GM18861 (cell line): ENCODE measurements around the gene GALNT1.
A peak's percentile ranks its signal among the peaks of the same experiment; 100 is the strongest.

Experiments used
- ATAC-seq: cut with Tn5 transposase; IDR thresholded peaks from one replicate; pipeline ENCODE4 v1.9.1; 2021; ENCODE audit not compliant: unreplicated experiment

The GALNT1 gene

GRCh38 chr18:35581898-35582641 is 530 bp downstream of the GALNT1 start:
- ATAC-seq: no peak

GRCh38 chr18:35582899-35583558 is 1.5 kb downstream of the GALNT1 start:
- ATAC-seq: no peak

- ATAC-seq: no peak
These were observed 3.2 kb downstream of the GALNT1 start for GRCh38 chr18:35584735-35585134.

- no peak for ATAC-seq
These were observed 4.1 kb downstream of the GALNT1 start for GRCh38 chr18:35585608-35586007.

GRCh38 chr18:35588122-35588521 is 6.6 kb downstream of the GALNT1 start:
- ATAC-seq: no peak

DNA sequence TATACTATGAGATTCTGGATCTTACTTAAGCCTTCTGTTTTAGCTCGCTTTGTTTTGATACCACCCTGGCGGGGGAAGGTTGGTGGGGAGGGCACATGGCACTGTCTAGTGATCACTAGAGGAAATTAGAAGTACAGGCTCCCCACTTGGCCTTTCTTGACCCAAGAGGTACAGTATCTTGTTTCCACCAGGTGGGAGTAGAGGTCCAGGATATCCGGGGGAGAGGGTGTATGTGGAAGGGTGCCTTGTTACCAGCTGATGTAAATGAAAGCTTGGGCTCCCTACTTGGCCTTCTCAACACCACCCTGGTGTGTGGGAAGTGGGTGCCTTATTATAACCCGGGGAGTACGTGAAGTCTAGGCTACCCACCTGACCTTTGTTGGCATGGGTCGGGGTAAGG is 7.5 kb downstream of the GALNT1 start:
- ATAC-seq: no peak

GRCh38 chr18:35589546-35589945 is 8.0 kb downstream of the GALNT1 start:
- no peak for ATAC-seq

DNA sequence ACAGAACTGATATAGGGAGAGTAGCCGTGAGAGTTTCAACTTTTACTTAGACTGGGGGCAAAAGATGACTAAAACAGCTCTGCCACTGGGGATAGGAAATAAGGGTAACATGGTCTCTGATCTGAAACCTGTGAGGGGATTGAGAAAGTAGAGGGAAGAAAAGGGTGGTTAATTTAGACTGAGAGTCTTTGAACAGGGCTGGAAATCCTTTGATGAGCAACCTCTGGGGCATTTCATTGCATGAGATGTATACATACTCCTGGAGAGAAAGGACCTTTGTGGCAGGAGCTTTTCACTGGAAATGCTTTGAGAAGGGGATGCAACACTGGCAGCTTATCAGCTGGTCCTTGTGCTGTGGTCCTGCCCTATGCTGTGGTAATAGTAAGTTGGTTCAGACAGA is 9.4 kb downstream of the GALNT1 start:
- ATAC-seq: no peak

- ATAC-seq: peak; percentile 85
These were observed 10.8 kb downstream of the GALNT1 start for GRCh38 chr18:35592298-35592697.

GRCh38 chr18:35593859-35594258 is 12.3 kb downstream of the GALNT1 start:
- no peak for ATAC-seq

DNA sequence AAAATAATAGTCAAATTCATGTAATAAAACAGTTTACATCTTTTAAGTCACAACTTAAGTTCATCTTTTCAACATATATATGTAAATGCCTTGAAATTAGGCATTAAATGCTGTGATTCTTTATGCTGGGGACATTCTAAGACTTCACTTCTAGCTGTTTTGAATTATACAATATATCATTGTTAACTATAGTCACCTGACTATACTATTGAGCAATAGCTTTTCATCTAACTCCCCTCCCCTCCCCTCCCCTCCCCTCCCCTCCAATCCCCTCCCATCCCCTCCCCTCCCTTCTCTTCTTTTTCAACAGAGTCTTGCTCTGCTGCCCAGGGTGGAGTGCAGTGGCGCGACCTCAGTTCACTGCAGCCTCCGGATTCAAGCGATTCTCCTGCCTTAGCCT is 16.2 kb downstream of the GALNT1 start:
- ATAC-seq: no peak

DNA sequence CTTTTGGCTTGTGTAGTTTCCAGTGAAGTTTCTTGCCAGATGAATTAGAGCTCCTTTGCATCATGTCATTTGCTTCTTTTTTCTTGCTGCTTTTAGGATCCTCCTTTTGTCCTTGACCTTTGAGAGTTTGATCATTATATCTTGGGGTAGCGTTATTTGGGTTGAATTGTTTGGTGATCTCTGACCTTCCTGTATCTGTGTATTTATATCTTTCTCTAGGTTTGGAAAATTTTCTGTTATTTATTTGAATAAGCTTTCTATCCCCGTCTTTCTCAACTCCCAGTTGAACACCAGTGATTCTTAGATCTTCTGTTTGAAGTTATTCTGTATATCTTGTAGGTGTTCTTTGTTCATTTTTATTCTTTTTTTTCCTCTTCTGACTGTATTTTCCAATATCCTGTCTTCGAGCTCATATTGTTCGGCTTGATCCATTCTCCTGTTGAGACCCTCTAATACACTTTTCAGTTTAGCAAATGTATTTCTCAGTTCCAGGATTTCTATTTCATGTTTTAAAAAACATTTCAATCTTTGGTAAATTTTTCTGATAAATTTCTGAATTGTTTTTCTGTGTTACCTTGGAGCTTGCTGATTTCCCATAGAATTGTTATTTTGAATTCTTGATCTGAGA is 20.8 kb downstream of the GALNT1 start:
- no peak for ATAC-seq

DNA sequence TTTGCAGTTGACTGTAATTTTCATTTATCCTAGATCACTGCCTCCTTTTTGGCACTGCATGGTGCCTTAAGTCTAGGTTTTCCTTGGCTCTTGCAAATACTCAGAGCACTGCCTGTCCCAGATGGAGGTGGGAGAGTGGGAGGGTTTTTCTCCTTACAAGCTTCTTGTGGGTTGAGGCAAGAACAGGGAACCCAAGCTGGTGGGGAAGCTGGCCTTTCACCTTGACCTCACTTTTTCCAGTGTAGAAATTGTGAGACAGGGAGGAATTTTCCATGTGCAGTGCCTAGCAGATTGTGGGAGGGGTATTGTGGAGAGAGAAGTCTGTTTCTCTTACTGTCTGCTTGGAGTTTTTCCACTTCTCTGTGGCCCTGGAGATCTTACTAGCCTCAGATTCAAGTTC is 21.5 kb downstream of the GALNT1 start:
- no peak for ATAC-seq

GRCh38 chr18:35603528-35603927 is 22.0 kb downstream of the GALNT1 start:
- ATAC-seq: no peak

DNA sequence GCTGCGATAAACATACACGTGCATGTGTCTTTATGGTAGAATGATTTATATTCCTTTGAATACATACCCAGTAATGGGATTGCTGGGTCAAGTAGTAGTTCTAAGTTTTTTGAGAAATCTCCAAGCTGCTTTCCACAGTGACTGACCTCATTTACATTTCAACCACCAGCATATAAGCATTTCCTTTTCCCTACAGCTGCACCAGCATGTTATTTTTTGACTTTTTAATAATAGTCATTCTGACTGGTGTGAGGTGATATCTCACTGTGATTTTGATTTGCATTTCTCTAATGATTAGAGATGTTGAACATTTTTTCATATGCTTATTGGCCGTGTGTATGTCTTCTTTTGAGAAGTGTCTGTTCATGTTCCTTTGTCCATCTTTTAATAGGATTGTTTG is 22.8 kb downstream of the GALNT1 start:
- no peak for ATAC-seq

DNA sequence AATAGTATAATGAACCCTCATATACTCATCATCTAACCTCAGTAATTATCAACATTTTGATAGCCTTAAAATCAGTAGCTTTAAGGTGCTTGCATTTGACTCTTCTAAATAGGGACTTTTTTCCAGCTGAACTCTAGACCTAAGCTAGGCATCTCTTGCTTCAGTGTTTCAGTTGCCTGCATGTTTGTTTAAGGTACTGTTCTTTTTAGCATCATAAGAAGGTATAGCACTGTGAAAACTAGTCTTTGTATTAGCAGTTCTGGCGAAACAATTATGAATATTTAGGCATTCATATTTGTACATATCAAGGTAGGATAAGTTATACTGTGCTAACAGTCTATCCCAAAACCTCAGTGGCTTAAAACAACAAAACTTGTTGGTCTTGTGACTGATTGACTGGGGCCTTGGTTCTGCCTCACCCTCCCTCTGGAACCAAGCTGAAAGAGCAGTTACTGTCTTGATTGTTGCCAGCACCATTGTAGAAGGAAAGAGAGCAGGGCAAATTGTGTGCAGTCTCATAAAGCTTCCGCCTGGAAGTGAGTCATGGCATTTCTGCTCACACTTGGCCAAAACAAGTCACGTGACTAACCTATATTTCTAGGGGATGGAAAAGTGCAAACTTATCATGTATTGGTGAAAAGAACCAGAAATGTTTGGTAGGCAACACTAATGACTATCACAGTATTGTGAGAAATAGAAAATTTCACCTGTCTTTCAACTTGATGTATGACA is 24.3 kb downstream of the GALNT1 start:
- no peak for ATAC-seq

DNA sequence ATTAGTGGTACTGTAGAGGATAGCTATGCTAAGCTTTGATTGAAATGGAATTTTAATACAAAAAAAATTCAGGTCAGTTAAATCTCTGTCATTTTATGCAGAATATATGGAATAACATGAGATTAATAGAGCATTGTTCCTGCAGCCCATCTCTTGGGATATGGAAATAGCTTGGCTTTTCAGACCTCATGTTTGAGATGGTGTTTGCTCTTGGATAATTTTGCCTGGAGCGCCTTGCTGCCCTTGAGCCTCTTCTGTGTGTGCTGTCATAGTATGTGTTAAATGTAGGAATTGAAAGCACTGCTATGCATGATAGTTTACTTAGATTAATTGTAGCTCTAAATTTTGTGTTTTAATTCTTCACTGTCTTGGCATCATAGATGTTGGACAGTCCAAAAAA is 27.7 kb downstream of the GALNT1 start:
- no peak for ATAC-seq

- ATAC-seq: no peak
These were observed 28.5 kb downstream of the GALNT1 start for GRCh38 chr18:35610089-35610488.

DNA sequence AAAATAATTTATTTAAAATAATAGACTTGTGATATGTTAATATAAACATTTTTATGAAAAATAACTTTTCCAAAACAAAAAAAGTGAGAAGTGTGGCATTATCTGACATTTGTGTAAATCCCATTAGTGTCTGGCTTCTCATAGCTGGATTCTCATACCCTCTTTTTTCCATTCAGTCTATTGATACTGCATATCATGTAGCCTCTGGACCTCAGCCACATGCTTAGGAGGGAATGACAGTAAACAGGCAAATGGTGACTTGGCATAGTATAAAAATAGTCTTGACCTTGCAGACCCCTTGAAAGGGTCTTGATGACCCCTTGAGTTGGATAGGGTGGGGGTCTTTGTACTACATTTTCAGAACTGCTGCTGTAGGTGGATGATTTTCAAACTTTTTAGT is 29.2 kb downstream of the GALNT1 start:
- ATAC-seq: no peak

- no peak for ATAC-seq
These were observed 30.0 kb downstream of the GALNT1 start for GRCh38 chr18:35611518-35611917.

- no peak for ATAC-seq
These were observed 34.5 kb downstream of the GALNT1 start for GRCh38 chr18:35616074-35616473.
